Progenitor cell of endocrine pancreas (in vitro differentiated cells): ENCODE results near the gene VPS33B. TPM values are rescaled to one million over a fixed set of nuclear protein-coding genes. Genes with fewer than 3 reads are reported as not detected.

Source experiments
- DNase-seq: peaks from one replicate; pipeline ENCODE4 v3.0.0; 2021; ENCODE audit warnings: low spot score; ENCODE audit not compliant: unreplicated experiment
- H3K27ac Mint-ChIP-seq: 2 replicates; pipeline ENCODE4 v1.8.0; 2021; ENCODE audit warnings: mild to moderate bottlenecking, moderate library complexity, mixed read lengths
- H3K27me3 Mint-ChIP-seq: 2 replicates; pipeline ENCODE4 v1.8.0; 2021; ENCODE audit warnings: mixed read lengths
- H3K36me3 Mint-ChIP-seq: 2 replicates; pipeline ENCODE4 v1.8.0; 2022; ENCODE audit warnings: mixed read lengths; ENCODE audit not compliant: insufficient read depth
- H3K4me1 Mint-ChIP-seq: 2 replicates; pipeline ENCODE4 v1.8.0; 2021; ENCODE audit warnings: low read depth, mixed read lengths
- H3K4me3 Mint-ChIP-seq: 2 replicates; pipeline ENCODE4 v1.8.0; 2021; ENCODE audit warnings: low read depth, mild to moderate bottlenecking, moderate library complexity, mixed read lengths
- H3K9me3 Mint-ChIP-seq: 2 replicates; pipeline ENCODE4 v1.8.0; 2021; ENCODE audit warnings: low read depth, mixed read lengths
- total RNA-seq: library from RNA; stranded (reverse); gene quantifications from 2 replicates; pipeline ENCODE4 v1.2.1, GENCODE V29; 2021
- TF ChIP-seq, protein P1 (sequence below): fragments of 200-600 bp; sonication (generic); IDR thresholded peaks from one replicate; pipeline ENCODE4 v1.5.0; 2021; ENCODE audit warnings: antibody characterized with exemption, mild to moderate bottlenecking; ENCODE audit not compliant: unreplicated experiment

The VPS33B gene
- total RNA-seq, 1 donor from 2014 or later: 28.0 TPM

DNA sequence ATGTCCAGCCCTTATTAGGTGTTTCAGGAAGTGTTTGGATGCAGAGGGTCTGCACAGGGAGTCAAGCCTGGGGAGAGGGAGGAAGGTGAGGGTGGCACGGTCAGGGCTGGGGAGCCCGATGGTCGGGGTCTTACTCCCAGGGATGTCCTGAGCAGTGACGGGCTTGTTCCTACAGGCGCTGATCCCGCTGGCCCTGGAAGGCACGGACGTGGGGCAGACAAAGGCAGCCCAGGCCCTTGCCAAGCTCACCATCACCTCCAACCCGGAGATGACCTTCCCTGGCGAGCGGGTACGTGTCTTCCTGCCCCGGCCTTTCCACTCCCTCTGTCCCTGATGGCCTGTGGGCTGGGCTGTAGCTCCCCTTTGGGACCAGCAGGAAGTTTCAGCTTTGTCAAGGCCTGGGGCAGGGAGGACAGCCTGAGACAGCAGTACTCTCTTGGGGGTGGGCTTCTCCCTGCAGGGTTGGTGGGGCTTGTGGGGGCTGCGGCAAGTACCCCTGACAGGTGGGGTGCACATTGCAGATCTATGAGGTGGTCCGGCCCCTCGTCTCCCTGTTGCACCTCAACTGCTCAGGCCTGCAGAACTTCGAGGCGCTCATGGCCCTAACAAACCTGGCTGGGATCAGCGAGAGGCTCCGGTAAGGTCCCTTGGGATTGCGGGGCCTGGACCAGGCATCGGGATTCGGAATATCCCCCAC is 72.3 kb downstream of the VPS33B start:
- Mint-ChIP-seq H3K4me3 (no peak overlapping the region), H3K9me3 (no peaks in the 10 kb centered on the region), H3K27ac (no peak overlapping the region), H3K36me3 (peaks cover 10% of the 10 kb centered on the region), H3K27me3 (no peaks in the 10 kb centered on the region), H3K4me1 (no peaks in the 10 kb centered on the region)
- TF ChIP-seq, protein P1, sequence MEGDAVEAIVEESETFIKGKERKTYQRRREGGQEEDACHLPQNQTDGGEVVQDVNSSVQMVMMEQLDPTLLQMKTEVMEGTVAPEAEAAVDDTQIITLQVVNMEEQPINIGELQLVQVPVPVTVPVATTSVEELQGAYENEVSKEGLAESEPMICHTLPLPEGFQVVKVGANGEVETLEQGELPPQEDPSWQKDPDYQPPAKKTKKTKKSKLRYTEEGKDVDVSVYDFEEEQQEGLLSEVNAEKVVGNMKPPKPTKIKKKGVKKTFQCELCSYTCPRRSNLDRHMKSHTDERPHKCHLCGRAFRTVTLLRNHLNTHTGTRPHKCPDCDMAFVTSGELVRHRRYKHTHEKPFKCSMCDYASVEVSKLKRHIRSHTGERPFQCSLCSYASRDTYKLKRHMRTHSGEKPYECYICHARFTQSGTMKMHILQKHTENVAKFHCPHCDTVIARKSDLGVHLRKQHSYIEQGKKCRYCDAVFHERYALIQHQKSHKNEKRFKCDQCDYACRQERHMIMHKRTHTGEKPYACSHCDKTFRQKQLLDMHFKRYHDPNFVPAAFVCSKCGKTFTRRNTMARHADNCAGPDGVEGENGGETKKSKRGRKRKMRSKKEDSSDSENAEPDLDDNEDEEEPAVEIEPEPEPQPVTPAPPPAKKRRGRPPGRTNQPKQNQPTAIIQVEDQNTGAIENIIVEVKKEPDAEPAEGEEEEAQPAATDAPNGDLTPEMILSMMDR: no peak
- DNase-seq: no peak

Other genes starting within 250 kb of the VPS33B start
- gene FURIN, start 154.0 kb downstream of the VPS33B start, total RNA-seq: 64.1 and 64.8 TPM in 2 replicates
- 13.8 and 16.2 TPM in 2 replicates for gene FES, start 138.1 kb downstream of the VPS33B start, total RNA-seq
- gene MAN2A2, start 119.3 kb downstream of the VPS33B start, total RNA-seq: 111 and 117 TPM in 2 replicates
- gene HDDC3, start 90.0 kb downstream of the VPS33B start, total RNA-seq: 14.5 and 16.6 TPM in 2 replicates
- 83.4 and 90.6 TPM in 2 replicates for gene UNC45A, start 87.3 kb downstream of the VPS33B start, total RNA-seq
- 20.6 and 23.0 TPM in 2 replicates for gene RCCD1, start 67.7 kb downstream of the VPS33B start, total RNA-seq
- gene PRC1, start 28.1 kb downstream of the VPS33B start, total RNA-seq: 79.1 and 81.5 TPM in 2 replicates
- gene SV2B, start 77.7 kb upstream of the VPS33B start, total RNA-seq: 19.9 and 24.9 TPM in 2 replicates